Measurements from ENCODE around the gene HSD11B1. TPM values are rescaled to one million over a fixed set of nuclear protein-coding genes. Genes with fewer than 3 reads are reported as not detected.
"Not testable (repeated sequence)": the region's sequence is repeated elsewhere in the genome, so short reads cannot be mapped to it uniquely, and the experiment has no call there.

Gene HSD11B1
- polyA plus RNA-seq, 3 donors = not detected

DNA sequence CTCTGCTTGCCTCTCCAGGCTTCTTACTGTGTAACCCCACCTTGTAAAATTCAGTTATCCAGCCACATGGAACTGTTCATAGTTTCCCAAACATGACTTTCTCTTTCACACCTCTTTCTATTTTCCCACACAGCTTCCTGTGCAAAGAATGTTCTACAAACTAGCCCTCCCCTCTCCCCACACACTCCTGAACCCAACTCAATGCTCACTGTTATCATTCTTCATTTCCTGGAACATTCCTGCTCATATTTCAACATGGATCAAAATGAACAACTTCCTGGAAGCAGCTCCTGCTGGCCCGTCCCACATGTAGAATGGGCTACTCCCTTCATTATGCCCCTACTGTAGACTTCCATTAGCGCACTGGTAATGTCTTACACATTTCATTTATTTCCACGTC, 7.5 kb upstream of the HSD11B1 start:
- no CpG with 5 or more reads among the region's 3 CpGs for WGBS (ENCODE audit: insufficient coverage)
- Mint-ChIP-seq H3K4me3 (no peak overlapping the region), H3K36me3 (peaks cover 2 to 3% of the 10 kb centered on the region in 2 donors), H3K27ac (no peak overlapping the region), H3K9me3 (peaks cover 0 to 7% (median 4%) of the 10 kb centered on the region in 7 donors), H3K4me1 (peaks cover 8% of the 10 kb centered on the region), H3K27me3 (ENCODE audit: low read depth in 3 of 3) (peaks cover 2 to 10% (median 7%) of the 10 kb centered on the region in 3 donors)
- Histone ChIP-seq H3K9ac (ENCODE audit: insufficient read depth, low read length, poor library complexity, severe bottlenecking) (no peak overlapping the region), H3K4me3 (replicated peaks in 1 of 3; ENCODE audit: low read depth in 2 of 3, low read length in 3 of 3) (no peak overlapping the region), H3K4me2 (replicated peaks; ENCODE audit: extremely low read depth, low read length, poor library complexity, severe bottlenecking) (no peak overlapping the region), H3K36me3 (replicated peaks in 1 of 2; ENCODE audit: control insufficient read depth in 1 of 2, insufficient read depth in 2 of 2, low read length in 2 of 2) (no peaks in the 10 kb centered on the region), H3K79me2 (ENCODE audit: insufficient read depth, low read length) (no peaks in the 10 kb centered on the region), H2AFZ (ENCODE audit: insufficient read depth, low read depth, low read length, poor library complexity, severe bottlenecking) (no peak overlapping the region), H3K27me3 (ENCODE audit: control insufficient read depth in 2 of 2, insufficient read depth in 2 of 2, low read length in 2 of 2) (peaks cover 0 to 5% of the 10 kb centered on the region in 2 donors), H3K9me3 (replicated peaks in 1 of 2; ENCODE audit: control insufficient read depth in 1 of 2, insufficient read depth in 1 of 2, low read length in 2 of 2) (no peaks in the 10 kb centered on the region), H3K4me1 (ENCODE audit: control insufficient read depth in 1 of 2, insufficient read depth in 2 of 2, low read length in 2 of 2) (peaks cover 4 to 7% of the 10 kb centered on the region in 2 donors), H4K20me1 (ENCODE audit: insufficient read depth, low read length) (no peaks in the 10 kb centered on the region), H3K27ac (ENCODE audit: low read depth in 1 of 2, low read length in 2 of 2) (no peak overlapping the region)
- intact Hi-C loops (cut with micrococcal nuclease) = loop anchor here in 1 of 2 donors (10.0 kb wide), 2 partner anchors 48 to 92 kb away; no protein-coding TSS in a partner anchor
- TF ChIP-seq, protein P1, sequence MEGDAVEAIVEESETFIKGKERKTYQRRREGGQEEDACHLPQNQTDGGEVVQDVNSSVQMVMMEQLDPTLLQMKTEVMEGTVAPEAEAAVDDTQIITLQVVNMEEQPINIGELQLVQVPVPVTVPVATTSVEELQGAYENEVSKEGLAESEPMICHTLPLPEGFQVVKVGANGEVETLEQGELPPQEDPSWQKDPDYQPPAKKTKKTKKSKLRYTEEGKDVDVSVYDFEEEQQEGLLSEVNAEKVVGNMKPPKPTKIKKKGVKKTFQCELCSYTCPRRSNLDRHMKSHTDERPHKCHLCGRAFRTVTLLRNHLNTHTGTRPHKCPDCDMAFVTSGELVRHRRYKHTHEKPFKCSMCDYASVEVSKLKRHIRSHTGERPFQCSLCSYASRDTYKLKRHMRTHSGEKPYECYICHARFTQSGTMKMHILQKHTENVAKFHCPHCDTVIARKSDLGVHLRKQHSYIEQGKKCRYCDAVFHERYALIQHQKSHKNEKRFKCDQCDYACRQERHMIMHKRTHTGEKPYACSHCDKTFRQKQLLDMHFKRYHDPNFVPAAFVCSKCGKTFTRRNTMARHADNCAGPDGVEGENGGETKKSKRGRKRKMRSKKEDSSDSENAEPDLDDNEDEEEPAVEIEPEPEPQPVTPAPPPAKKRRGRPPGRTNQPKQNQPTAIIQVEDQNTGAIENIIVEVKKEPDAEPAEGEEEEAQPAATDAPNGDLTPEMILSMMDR (IDR thresholded peaks at IDR 0.05) = no peak
- DNase-seq = no peak

GRCh38 chr1:209700686-209701085, 4.0 kb upstream of the HSD11B1 start:
- not testable (repeated sequence) for DNase-seq; H3K4me3 Mint-ChIP-seq; H3K9me3 Mint-ChIP-seq; H3K36me3 Mint-ChIP-seq; H3K9ac ChIP-seq (ENCODE audit: insufficient read depth, low read length, poor library complexity, severe bottlenecking); H3K4me3 ChIP-seq (replicated peaks in 1 of 3; ENCODE audit: low read depth in 2 of 3, low read length in 3 of 3); H3K27me3 ChIP-seq (ENCODE audit: control insufficient read depth in 2 of 2, insufficient read depth in 2 of 2, low read length in 2 of 2); H3K9me3 ChIP-seq (replicated peaks in 1 of 2; ENCODE audit: control insufficient read depth in 1 of 2, insufficient read depth in 1 of 2, low read length in 2 of 2); H3K79me2 ChIP-seq (ENCODE audit: insufficient read depth, low read length); H2AFZ ChIP-seq (ENCODE audit: insufficient read depth, low read depth, low read length, poor library complexity, severe bottlenecking); H3K36me3 ChIP-seq (replicated peaks in 1 of 2; ENCODE audit: control insufficient read depth in 1 of 2, insufficient read depth in 2 of 2, low read length in 2 of 2); H3K27ac ChIP-seq (ENCODE audit: low read depth in 1 of 2, low read length in 2 of 2); H3K4me2 ChIP-seq (replicated peaks; ENCODE audit: extremely low read depth, low read length, poor library complexity, severe bottlenecking); H3K27me3 Mint-ChIP-seq (ENCODE audit: low read depth in 3 of 3); H3K27ac Mint-ChIP-seq; H4K20me1 ChIP-seq (ENCODE audit: insufficient read depth, low read length)
- peaks cover 18 to 20% of the 10 kb centered on the region in 2 donors for H3K4me1 ChIP-seq (ENCODE audit: control insufficient read depth in 1 of 2, insufficient read depth in 2 of 2, low read length in 2 of 2)
- H3K4me1 Mint-ChIP-seq = peaks cover 19% of the 10 kb centered on the region
- intact Hi-C loops (cut with micrococcal nuclease) = loop anchor here in 1 of 2 donors (5.0 kb wide), 1 partner anchor 42 kb away; no protein-coding TSS in a partner anchor

Measured in CD14-positive monocyte (primary cell).